HepG2 (cell line): ENCODE results near the gene ATP6V0A1. TPM values are rescaled to one million over a fixed set of nuclear protein-coding genes. Genes with fewer than 3 reads are reported as not detected.

Experiments used
- DMTF1 ChIP-seq: sonication (generic); formaldehyde crosslinking; IDR thresholded peaks from 2 replicates; pipeline ENCODE4 v1.4.0; 2020; ENCODE audit warnings: mild to moderate bottlenecking, missing genetic modification reagents
- DR1 ChIP-seq: sonication (generic); formaldehyde crosslinking; IDR thresholded peaks from 2 replicates; pipeline ENCODE4 v1.8.0; 2021; ENCODE audit warnings: mild to moderate bottlenecking, missing genetic modification reagents, inconsistent platforms
- E2F5 ChIP-seq: sonication (generic); formaldehyde crosslinking; conservative IDR thresholded peaks from 2 replicates; pipeline ENCODE4 v1.4.0; 2020; ENCODE audit warnings: missing genetic modification reagents
- GTF2F1 ChIP-seq: fragments of 150-350 bp; IDR thresholded peaks from 2 replicates; pipeline ENCODE4 v1.6.1; 2014; ENCODE audit warnings: low read length
- MATR3 ChIP-seq: sonication (generic); formaldehyde crosslinking; IDR thresholded peaks from 2 replicates; pipeline ENCODE4 v1.4.0; 2020; ENCODE audit warnings: missing genetic modification reagents
- MZF1 ChIP-seq: sonication (generic); formaldehyde crosslinking; IDR thresholded peaks from 2 replicates; pipeline ENCODE4 v1.8.1; 2023; ENCODE audit warnings: mild to moderate bottlenecking, missing genetic modification reagents, borderline replicate concordance
- NFE2L2 ChIP-seq: fragments of 150-350 bp; IDR thresholded peaks from 2 replicates; pipeline ENCODE4 v1.6.1; 2014; ENCODE audit warnings: low read length
- PHF8 ChIP-seq: sonication (generic); formaldehyde crosslinking; IDR thresholded peaks from 2 replicates; pipeline ENCODE4 v1.5.0; 2020; ENCODE audit warnings: missing genetic modification reagents
- RFXAP ChIP-seq: sonication (generic); formaldehyde crosslinking; IDR thresholded peaks from 2 replicates; pipeline ENCODE4 v1.4.0; 2020; ENCODE audit warnings: missing genetic modification reagents, borderline replicate concordance
- SATB2 ChIP-seq: sonication (generic); formaldehyde crosslinking; IDR thresholded peaks from 2 replicates; pipeline ENCODE4 v1.5.0; 2020; ENCODE audit warnings: missing genetic modification reagents
- SMAD1 ChIP-seq: sonication (generic); formaldehyde crosslinking; IDR thresholded peaks from 2 replicates; pipeline ENCODE4 v1.4.0; 2020; ENCODE audit warnings: missing genetic modification reagents, low read depth, mild to moderate bottlenecking, borderline replicate concordance
- TCF7L2 ChIP-seq: IDR thresholded peaks from 2 replicates; pipeline ENCODE4 v1.6.1; 2011; ENCODE audit warnings: mild to moderate bottlenecking, low read depth, low read length, moderate library complexity
- TFDP2 ChIP-seq: sonication (generic); formaldehyde crosslinking; IDR thresholded peaks from 2 replicates; pipeline ENCODE4 v1.4.0; 2020; ENCODE audit warnings: missing genetic modification reagents
- YY1 ChIP-seq: IDR thresholded peaks from 2 replicates; pipeline ENCODE4 v1.6.1; 2011; ENCODE audit warnings: low read length, low read depth, moderate library complexity, mild to moderate bottlenecking; ENCODE audit not compliant: insufficient read depth, insufficient replicate concordance
- ZNF232 ChIP-seq: sonication (generic); formaldehyde crosslinking; IDR thresholded peaks from 2 replicates; pipeline ENCODE4 v1.4.0; 2020; ENCODE audit warnings: missing genetic modification reagents, borderline replicate concordance
- ZNF274 ChIP-seq: sonication (generic); formaldehyde crosslinking; IDR thresholded peaks from 2 replicates; pipeline ENCODE4 v1.5.1; 2020; ENCODE audit warnings: mild to moderate bottlenecking, missing genetic modification reagents
- ZNF296 ChIP-seq: sonication (generic); formaldehyde crosslinking; conservative IDR thresholded peaks from 2 replicates; pipeline ENCODE4 v1.5.0; 2020; ENCODE audit warnings: mild to moderate bottlenecking, missing genetic modification reagents
- ZNF331 ChIP-seq: sonication (generic); formaldehyde crosslinking; IDR thresholded peaks from 2 replicates; pipeline ENCODE4 v1.4.0; 2020; ENCODE audit warnings: missing genetic modification reagents
- ZNF687 ChIP-seq: sonication (generic); formaldehyde crosslinking; IDR thresholded peaks from 2 replicates; pipeline ENCODE4 v1.5.1; 2020; ENCODE audit warnings: mild to moderate bottlenecking, missing genetic modification reagents, moderate library complexity
- ZNF75D ChIP-seq: sonication (generic); formaldehyde crosslinking; IDR thresholded peaks from 2 replicates; pipeline ENCODE4 v1.8.1; 2023; ENCODE audit warnings: missing genetic modification reagents, mild to moderate bottlenecking, borderline replicate concordance
- ZNF777 ChIP-seq: sonication (generic); formaldehyde crosslinking; IDR thresholded peaks from 2 replicates; pipeline ENCODE4 v1.4.0; 2020; ENCODE audit warnings: missing genetic modification reagents
- ZSCAN25 ChIP-seq: sonication (generic); formaldehyde crosslinking; IDR thresholded peaks from 2 replicates; pipeline ENCODE4 v1.8.0; 2022; ENCODE audit warnings: mild to moderate bottlenecking, missing genetic modification reagents
- polyA plus RNA-seq, 8 experiments: library from polyadenylated mRNA; depleted of rRNA in 3 of 8; stranded (reverse) in 7 of 8; unstranded in 1 of 8; fragments of >200 nt; fragmentation: Illumina TruSeq in 4 of 8; extraction: Trizol in 4 of 8; gene quantifications; 2 replicates each; pipeline versions ENCODE4 v1.2.1 to v1.2.3, GENCODE V29; 2011 to 2016; ENCODE audit warnings: low read depth in 4 of 8, missing spikeins in 1 of 8, mixed read lengths in 1 of 8; ENCODE audit not compliant: insufficient read depth in 1 of 8
- total RNA-seq, 5 experiments: library from RNA; depleted of rRNA; stranded (reverse); fragments of >200 nt; fragmentation: Illumina TruSeq; extraction: Trizol; gene quantifications; 2 replicates each; pipeline ENCODE4 v1.2.3, GENCODE V29; 2016; ENCODE audit warnings: low read depth in 1 of 5

The ATP6V0A1 gene
- total and polyA plus RNA-seq, 2 of the 13 experiments (the other 11 are each of a cell fraction or from before 2014, with no cell fraction given): 27.9 to 54.1 TPM

GRCh38 chr17:42458497-42459255, at the start of gene ATP6V0A1 (continued):
- TF ChIP-seq TFDP2 (no peak; the same call in none of the 2 replicates), MZF1 (CRISPR knock-in tag) (no peak), ZNF296 (no peak), RFXAP (CRISPR knock-in tag) (peak; percentile 90; the same call in 1 of the 2 replicates), MATR3 (CRISPR knock-in tag) (no peak), SATB2 (CRISPR knock-in tag) (no peak), ZNF331 (CRISPR knock-in tag) (peak; percentile 43; the same call in 1 of the 2 replicates), E2F5 (no peak), PHF8 (peak; percentile 70; the same call in 1 of the 2 replicates), DR1 (no peak; the same call in 1 of the 2 replicates), ZNF274 (peak; percentile 57; the same call in 1 of the 2 replicates), ZNF232 (peak; percentile 26; the same call in 1 of the 2 replicates), ZNF75D (CRISPR knock-in tag) (no peak), DMTF1 (CRISPR knock-in tag) (no peak), YY1 (peak; percentile 95), ZNF777 (CRISPR knock-in tag) (peak; percentile 68), SMAD1 (CRISPR knock-in tag) (peak; percentile 40; the same call in 1 of the 2 replicates), ZNF687 (CRISPR knock-in tag) (peak; percentile 98), ZSCAN25 (CRISPR knock-in tag) (peak; percentile 54; the same call in 1 of the 2 replicates), TCF7L2 (no peak), GTF2F1 (no peak), NFE2L2 (no peak)
